CD4-positive, alpha-beta T cell treated with Interleukin-17A for 1 hour (primary cell): ENCODE results near the gene NAT16.
"Not testable (repeated sequence)": the region's sequence is repeated elsewhere in the genome, so short reads cannot be mapped to it uniquely, and the experiment has no call there.

Source experiments
- DNase-seq: peaks from one replicate; pipeline ENCODE4 v3.0.0-alpha.2; 2020

NAT16 gene

GRCh38 chr7:101156866-101157589, 23.1 kb downstream of the NAT16 start:
- DNase-seq, result no peak

- no peak for DNase-seq
Observed at GRCh38 chr7:101156277-101156676, 23.8 kb downstream of the NAT16 start.

- DNase-seq, result no peak
Observed at GRCh38 chr7:101155303-101155702, 24.8 kb downstream of the NAT16 start.

- DNase-seq, result no peak
Observed at GRCh38 chr7:101154693-101155102, 25.4 kb downstream of the NAT16 start.

GRCh38 chr7:101153969-101154692, 26.0 kb downstream of the NAT16 start, which contains the start of gene AP1S1:
Gene AP1S1, plus strand, starts transcription at chr7:101154476. Its CDS starts 39 bp downstream, at chr7:101154515.
- DNase-seq, result peak; percentile 96

GRCh38 chr7:101151908-101152651, 28.0 kb downstream of the NAT16 start:
- no peak for DNase-seq

- no peak for DNase-seq
Observed at GRCh38 chr7:101140746-101141382, 39.2 kb downstream of the NAT16 start.

GRCh38 chr7:101140339-101140699, 39.8 kb downstream of the NAT16 start:
- DNase-seq, result no peak

- DNase-seq, result peak; percentile 85
Observed at GRCh38 chr7:101138213-101138870, 41.8 kb downstream of the NAT16 start.

GRCh38 chr7:101137651-101138212, 42.4 kb downstream of the NAT16 start:
- DNase-seq, result no peak

- DNase-seq, result no peak
Observed at GRCh38 chr7:101134399-101134980, 45.6 kb downstream of the NAT16 start.

GRCh38 chr7:101133621-101134398, 46.3 kb downstream of the NAT16 start:
- no peak for DNase-seq

GRCh38 chr7:101132626-101133600, 47.2 kb downstream of the NAT16 start:
- not testable (repeated sequence) for DNase-seq

- DNase-seq, result no peak
Observed at GRCh38 chr7:101129603-101130117, 50.4 kb downstream of the NAT16 start.

GRCh38 chr7:101128040-101128834, 51.9 kb downstream of the NAT16 start:
- no peak for DNase-seq

- DNase-seq, result no peak
Observed at GRCh38 chr7:101127460-101128039, 52.5 kb downstream of the NAT16 start.

GRCh38 chr7:101126651-101127459, 53.2 kb downstream of the NAT16 start, which contains the start of gene SERPINE1:
Gene SERPINE1, plus strand, starts transcription at chr7:101127104. Its CDS starts 1,290 bp downstream, at chr7:101128394.
- peak; percentile 64 for DNase-seq
